B cell (primary cell): ENCODE results near the gene ARMS2. TPM values are rescaled to one million over a fixed set of nuclear protein-coding genes. Genes with fewer than 3 reads are reported as not detected.

Experiments
- ATAC-seq: fragments of 200-7000 bp; cut with Tn5 transposase; one replicate; pipeline ENCODE4 v1.10.0; 2021; ENCODE audit warnings: low read depth, mild to moderate bottlenecking, moderate number of reproducible peaks, moderate library complexity
- CTCF ChIA-PET: fragments of 350-600 bp; sonication (Branson Sonifier 250); formaldehyde crosslinking; loops from one replicate; lab custom pipeline; 2021; ENCODE audit warnings: antibody characterized with exemption, inconsistent platforms; lab: Charles Lee
- POLR2A ChIA-PET: fragments of 350-600 bp; sonication (Branson Sonifier 250); formaldehyde crosslinking; loops from one replicate; lab custom pipeline; 2021; ENCODE audit warnings: antibody characterized with exemption; lab: Charles Lee
- DNase-seq: peaks from one replicate; pipeline ENCODE4 v3.0.0; 2013
- H2AFZ ChIP-seq: 2 replicates; pipeline ENCODE4 v1.6.1; 2012; ENCODE audit warnings: mild to moderate bottlenecking, low read depth, low read length; ENCODE audit not compliant: insufficient read depth, poor library complexity, severe bottlenecking
- H3K27ac ChIP-seq, 2 donors: 1 replicate in 1 of 2; 2 replicates in 1 of 2; pipeline ENCODE4 v1.5.1; 2012 to 2013; ENCODE audit warnings: low read length in 2 of 2, mild to moderate bottlenecking in 2 of 2, moderate library complexity in 1 of 2
- H3K27me3 ChIP-seq, 4 experiments: fragments of 200-600 bp in 1 of 4; sonication (generic) in 1 of 4; replicated peaks in 1 of 4; 1 replicate in 2 of 4; 2 replicates in 2 of 4; pipeline versions ENCODE4 v1.6.1 to v1.7.0; 2013 to 2016; ENCODE audit warnings: low read length in 3 of 4, mild to moderate bottlenecking in 2 of 4, mixed read lengths in 1 of 4, moderate library complexity in 1 of 4; ENCODE audit not compliant: insufficient read depth in 4 of 4, control insufficient read depth in 3 of 4; ENCODE audit errors: control extremely low read depth in 1 of 4
- H3K36me3 ChIP-seq, 2 experiments: replicated peaks in 1 of 2; 1 replicate in 1 of 2; 2 replicates in 1 of 2; pipeline versions ENCODE4 v1.6.1 to v1.7.1; 2013; ENCODE audit warnings: low read length in 1 of 2; ENCODE audit not compliant: insufficient read depth in 2 of 2, control insufficient read depth in 1 of 2; ENCODE audit errors: control extremely low read depth in 1 of 2, extremely low read depth in 1 of 2
- H3K4me1 ChIP-seq, 2 donors: fragments of 200-600 bp in 1 of 2; sonication (generic) in 1 of 2; 1 replicate in 1 of 2; 2 replicates in 1 of 2; pipeline versions ENCODE4 v1.5.1 to v1.6.1; 2013 to 2017; ENCODE audit warnings: low read length in 2 of 2; ENCODE audit not compliant: control insufficient read depth in 2 of 2, insufficient read depth in 2 of 2
- H3K4me2 ChIP-seq: replicated peaks from 2 replicates; pipeline ENCODE3; 2012; ENCODE audit warnings: mild to moderate bottlenecking, low read depth, low read length; ENCODE audit not compliant: poor library complexity, severe bottlenecking
- H3K4me3 ChIP-seq, 5 experiments: fragments of 200-600 bp in 1 of 5; sonication (generic) in 1 of 5; 1 replicate in 3 of 5; 2 replicates in 2 of 5; pipeline versions ENCODE4 v1.5.1 to v1.7.0; 2011 to 2016; ENCODE audit warnings: low read length in 4 of 5, mild to moderate bottlenecking in 4 of 5, low read depth in 2 of 5, control low read depth in 1 of 5, moderate library complexity in 1 of 5; ENCODE audit not compliant: insufficient read depth in 1 of 5; ENCODE audit errors: control extremely low read depth in 1 of 5, extremely low read depth in 1 of 5
- H3K79me2 ChIP-seq: fragments of 200-600 bp; sonication (generic); one replicate; pipeline ENCODE4 v1.6.0; 2016; ENCODE audit warnings: low read length; ENCODE audit not compliant: control insufficient read depth, insufficient read depth
- H3K9ac ChIP-seq: fragments of 200-600 bp; sonication (generic); 2 replicates; pipeline ENCODE4 v1.6.1; 2017; ENCODE audit warnings: mild to moderate bottlenecking, low read length, moderate library complexity
- H3K9me3 ChIP-seq, 3 donors: one replicate each; pipeline versions ENCODE4 v1.6.1 to v1.7.1; 2013; ENCODE audit warnings: low read length in 2 of 3; ENCODE audit not compliant: control insufficient read depth in 2 of 3, insufficient read depth in 1 of 3; ENCODE audit errors: control extremely low read depth in 1 of 3
- H4K20me1 ChIP-seq: 2 replicates; pipeline ENCODE4 v1.6.0; 2012; ENCODE audit warnings: mild to moderate bottlenecking, low read length; ENCODE audit not compliant: insufficient read depth, control insufficient read depth, poor library complexity, severe bottlenecking
- H3K27ac Mint-ChIP-seq: one replicate; pipeline ENCODE4 v1.8.0; 2021; ENCODE audit warnings: mixed read lengths
- H3K27me3 Mint-ChIP-seq: one replicate; pipeline ENCODE4 v1.8.0; 2021; ENCODE audit warnings: mixed read lengths
- H3K4me1 Mint-ChIP-seq: one replicate; pipeline ENCODE4 v1.8.0; 2021; ENCODE audit warnings: mixed read lengths
- H3K4me3 Mint-ChIP-seq: one replicate; pipeline ENCODE4 v1.8.0; 2021; ENCODE audit warnings: mixed read lengths
- H3K9me3 Mint-ChIP-seq: one replicate; pipeline ENCODE4 v1.8.0; 2022; ENCODE audit warnings: mixed read lengths; ENCODE audit not compliant: insufficient read depth
- EZH2 ChIP-seq: IDR thresholded peaks from 2 replicates; pipeline ENCODE4 v1.6.1; 2012; ENCODE audit warnings: borderline replicate concordance, low read depth, mild to moderate bottlenecking, moderate library complexity, low read length; ENCODE audit not compliant: insufficient read depth, poor library complexity, severe bottlenecking
- WGBS: methylation state at CpG from one replicate; pipeline ENCODE4 v1.1.5; 2013; ENCODE audit warnings: missing lambda C conversion rate; ENCODE audit not compliant: insufficient coverage; 5-methylcytosine and 5-hydroxymethylcytosine counted together
- intact Hi-C: fragments of 100-400 bp; cut with micrococcal nuclease; formaldehyde crosslinking; loops from one replicate; pipeline ENCODE4 v1.10.0; 2022
- polyA plus RNA-seq: library from polyadenylated mRNA; depleted of rRNA; stranded (reverse); fragments of >200 nt; gene quantifications from 2 replicates; pipeline ENCODE4 v1.2.3, GENCODE V29; 2012
- total RNA-seq, 2 donors: library from RNA; stranded (reverse); fragments of 120-200 nt in 1 of 2; gene quantifications; 1 replicate in 1 of 2; 2 replicates in 1 of 2; pipeline versions ENCODE4 v1.2.3 to v1.2.4, GENCODE V29; 2013 to 2022
- TF ChIP-seq, protein P1 (sequence below): fragments of 200-600 bp; IDR thresholded peaks from one replicate; pipeline ENCODE4 v1.8.0; 2022; ENCODE audit warnings: antibody characterized with exemption, mild to moderate bottlenecking

ARMS2 gene
- total and polyA plus RNA-seq, 2 donors (not counting 1 experiment from before 2014, with no cell fraction given): not detected

DNA sequence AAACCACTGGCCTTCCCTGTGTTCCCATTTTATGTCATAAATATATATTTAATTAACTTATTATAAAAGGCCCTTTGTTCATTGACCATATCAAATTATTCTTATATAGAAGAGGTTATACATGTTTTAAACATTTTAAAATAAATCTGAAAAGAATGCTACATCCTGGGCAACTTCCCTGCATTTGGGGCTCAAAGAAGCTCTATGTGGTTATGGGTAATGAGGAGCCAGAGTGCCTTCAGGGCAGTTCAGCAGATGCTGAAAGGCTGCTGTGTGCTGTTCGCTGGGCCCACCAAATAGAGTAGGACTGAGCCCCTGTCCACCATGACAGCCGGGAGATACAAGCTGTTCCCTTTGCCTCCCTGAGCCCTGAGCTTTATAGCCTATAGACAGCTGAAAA is 42.8 kb downstream of the ARMS2 start:
- intact Hi-C loops: no loop called here

DNA sequence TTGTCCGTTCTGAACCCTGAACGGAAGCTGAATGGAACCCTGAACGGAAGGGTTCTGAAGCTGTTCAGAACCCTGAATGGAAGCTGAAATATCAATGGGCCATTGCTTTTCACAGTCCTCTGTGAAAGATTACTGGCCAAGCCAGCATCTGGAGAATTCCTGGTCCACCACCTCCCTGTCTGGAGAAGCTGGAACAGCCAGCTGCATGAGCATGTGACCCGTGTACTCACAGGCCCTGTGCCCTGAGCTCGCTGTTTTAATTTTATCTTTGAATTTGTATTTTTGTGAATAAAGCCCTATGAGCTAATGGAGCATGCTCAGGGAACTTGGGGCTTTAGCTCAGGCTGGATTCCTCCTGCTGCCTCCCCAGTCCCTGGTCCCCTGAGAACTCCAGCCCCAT is 44.1 kb downstream of the ARMS2 start:
- intact Hi-C loops: no loop called here
- no peak overlapping the region for H3K9ac ChIP-seq
- H3K9me3 Mint-ChIP-seq: no peaks in the 10 kb centered on the region
- POLR2A ChIA-PET: no interaction called here
- H3K4me1 Mint-ChIP-seq: no peaks in the 10 kb centered on the region
- CTCF ChIA-PET: no interaction called here
- no peaks in the 10 kb centered on the region for H3K4me1 ChIP-seq
- no peaks in the 10 kb centered on the region for H3K79me2 ChIP-seq
- no peaks in the 10 kb centered on the region for H3K27me3 ChIP-seq
- H3K27ac ChIP-seq: no peak overlapping the region
- no peak overlapping the region for H3K4me3 Mint-ChIP-seq
- DNase-seq (no peak), ATAC-seq (no peak)
- 82% methylated on average over 5 of the region's 5 CpGs for WGBS
- no peaks in the 10 kb centered on the region for H3K9me3 ChIP-seq
- no peak overlapping the region for H3K4me2 ChIP-seq
- H2AFZ ChIP-seq: no peak overlapping the region
- H3K4me3 ChIP-seq: no peak overlapping the region
- no peak overlapping the region for H3K27ac Mint-ChIP-seq
- TF ChIP-seq, protein P1, sequence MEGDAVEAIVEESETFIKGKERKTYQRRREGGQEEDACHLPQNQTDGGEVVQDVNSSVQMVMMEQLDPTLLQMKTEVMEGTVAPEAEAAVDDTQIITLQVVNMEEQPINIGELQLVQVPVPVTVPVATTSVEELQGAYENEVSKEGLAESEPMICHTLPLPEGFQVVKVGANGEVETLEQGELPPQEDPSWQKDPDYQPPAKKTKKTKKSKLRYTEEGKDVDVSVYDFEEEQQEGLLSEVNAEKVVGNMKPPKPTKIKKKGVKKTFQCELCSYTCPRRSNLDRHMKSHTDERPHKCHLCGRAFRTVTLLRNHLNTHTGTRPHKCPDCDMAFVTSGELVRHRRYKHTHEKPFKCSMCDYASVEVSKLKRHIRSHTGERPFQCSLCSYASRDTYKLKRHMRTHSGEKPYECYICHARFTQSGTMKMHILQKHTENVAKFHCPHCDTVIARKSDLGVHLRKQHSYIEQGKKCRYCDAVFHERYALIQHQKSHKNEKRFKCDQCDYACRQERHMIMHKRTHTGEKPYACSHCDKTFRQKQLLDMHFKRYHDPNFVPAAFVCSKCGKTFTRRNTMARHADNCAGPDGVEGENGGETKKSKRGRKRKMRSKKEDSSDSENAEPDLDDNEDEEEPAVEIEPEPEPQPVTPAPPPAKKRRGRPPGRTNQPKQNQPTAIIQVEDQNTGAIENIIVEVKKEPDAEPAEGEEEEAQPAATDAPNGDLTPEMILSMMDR: no peak
- no peak for TF ChIP-seq EZH2
- H4K20me1 ChIP-seq: no peaks in the 10 kb centered on the region
- no peaks in the 10 kb centered on the region for H3K36me3 ChIP-seq
- H3K27me3 Mint-ChIP-seq: peaks cover 14% of the 10 kb centered on the region

More for the DNA sequence above, 42.8 kb downstream of the ARMS2 start:
- Histone ChIP-seq H3K4me3 (no peak overlapping the region), H3K27ac (no peak overlapping the region), H3K27me3 (no peaks in the 10 kb centered on the region), H3K9ac (no peak overlapping the region), H3K4me2 (no peak overlapping the region), H3K36me3 (no peaks in the 10 kb centered on the region), H4K20me1 (no peaks in the 10 kb centered on the region), H2AFZ (no peak overlapping the region), H3K4me1 (no peaks in the 10 kb centered on the region), H3K9me3 (no peaks in the 10 kb centered on the region), H3K79me2 (no peaks in the 10 kb centered on the region)
- Mint-ChIP-seq H3K27me3 (peaks cover 21% of the 10 kb centered on the region), H3K27ac (no peak overlapping the region), H3K4me3 (no peak overlapping the region), H3K9me3 (no peaks in the 10 kb centered on the region), H3K4me1 (no peaks in the 10 kb centered on the region)
- TF ChIP-seq, protein P1: no peak
- TF ChIP-seq EZH2: no peak
- ATAC-seq (no peak), DNase-seq (no peak)
- CTCF ChIA-PET: no interaction called here
- 86% methylated on average over 2 of the region's 2 CpGs for WGBS
- POLR2A ChIA-PET: no interaction called here
